ENCODE results near the gene SDK1.

DNA sequence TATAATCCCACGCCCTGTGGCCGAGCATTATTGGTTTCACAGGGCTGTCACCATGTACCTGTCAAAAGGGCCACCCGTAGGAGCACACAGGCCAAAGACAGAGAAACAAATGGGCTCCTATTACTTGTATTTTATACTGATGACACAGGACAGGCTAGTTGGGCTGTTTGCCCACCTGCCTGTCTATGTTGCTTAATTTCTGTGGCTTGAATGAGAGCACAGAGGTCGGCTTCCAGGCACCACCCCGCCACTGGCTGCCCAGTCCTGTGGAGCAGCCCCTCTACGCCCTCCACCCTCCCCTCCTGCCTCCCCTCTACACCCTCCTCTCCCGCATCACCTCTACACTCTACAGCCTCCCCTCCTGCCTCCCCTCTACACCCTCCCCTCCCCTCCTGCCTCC, 652.9 kb downstream of the SDK1 start:
- no peak for TF ChIP-seq POLR2A (IDR thresholded peaks at IDR 0.05)
- TF ChIP-seq, protein P1, sequence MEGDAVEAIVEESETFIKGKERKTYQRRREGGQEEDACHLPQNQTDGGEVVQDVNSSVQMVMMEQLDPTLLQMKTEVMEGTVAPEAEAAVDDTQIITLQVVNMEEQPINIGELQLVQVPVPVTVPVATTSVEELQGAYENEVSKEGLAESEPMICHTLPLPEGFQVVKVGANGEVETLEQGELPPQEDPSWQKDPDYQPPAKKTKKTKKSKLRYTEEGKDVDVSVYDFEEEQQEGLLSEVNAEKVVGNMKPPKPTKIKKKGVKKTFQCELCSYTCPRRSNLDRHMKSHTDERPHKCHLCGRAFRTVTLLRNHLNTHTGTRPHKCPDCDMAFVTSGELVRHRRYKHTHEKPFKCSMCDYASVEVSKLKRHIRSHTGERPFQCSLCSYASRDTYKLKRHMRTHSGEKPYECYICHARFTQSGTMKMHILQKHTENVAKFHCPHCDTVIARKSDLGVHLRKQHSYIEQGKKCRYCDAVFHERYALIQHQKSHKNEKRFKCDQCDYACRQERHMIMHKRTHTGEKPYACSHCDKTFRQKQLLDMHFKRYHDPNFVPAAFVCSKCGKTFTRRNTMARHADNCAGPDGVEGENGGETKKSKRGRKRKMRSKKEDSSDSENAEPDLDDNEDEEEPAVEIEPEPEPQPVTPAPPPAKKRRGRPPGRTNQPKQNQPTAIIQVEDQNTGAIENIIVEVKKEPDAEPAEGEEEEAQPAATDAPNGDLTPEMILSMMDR (IDR thresholded peaks at IDR 0.05): no peak

All from vagina (tissue), 2 donors.